SU-DHL-6 (cell line): ENCODE results near the gene TTC39B.

ENCODE experiments used
- H2AFZ ChIP-seq: fragments of 200-600 bp; sonication (generic); 2 replicates; pipeline ENCODE4 v1.6.1; 2014; ENCODE audit warnings: low read depth, mild to moderate bottlenecking, moderate library complexity, mixed read lengths, antibody characterized with exemption, low read length; ENCODE audit not compliant: severe bottlenecking
- H3F3A ChIP-seq: fragments of 200-600 bp; shearing (Covaris generic); 2 replicates; pipeline ENCODE4 v1.6.0; 2016; ENCODE audit warnings: antibody characterized with exemption, mild to moderate bottlenecking; ENCODE audit not compliant: insufficient read depth
- H3K27ac ChIP-seq: fragments of 200-600 bp; sonication (generic); 2 replicates; pipeline ENCODE4 v1.5.1; 2016; ENCODE audit warnings: low read depth, mild to moderate bottlenecking, low read length, moderate library complexity, mixed read lengths
- H3K27me3 ChIP-seq: fragments of 200-600 bp; sonication (generic), shearing (Covaris generic); 2 replicates; pipeline ENCODE4 v1.6.0; 2014; ENCODE audit warnings: mild to moderate bottlenecking, low read length
- H3K36me3 ChIP-seq: fragments of 200-600 bp; sonication (generic); 2 replicates; pipeline ENCODE4 v1.6.1; 2014; ENCODE audit warnings: mild to moderate bottlenecking, low read length, mixed read lengths
- H3K4me2 ChIP-seq: fragments of 300-600, 200-600 bp; shearing (Covaris generic), sonication (generic); 2 replicates; pipeline ENCODE4 v1.6.0; 2014; ENCODE audit warnings: low read length, low read depth, mild to moderate bottlenecking; ENCODE audit not compliant: poor library complexity, severe bottlenecking
- H3K4me3 ChIP-seq: fragments of 200-600 bp; sonication (generic); 2 replicates; pipeline ENCODE4 v1.5.1; 2014; ENCODE audit warnings: antibody characterized with exemption, low read length, mild to moderate bottlenecking, mixed read lengths; ENCODE audit not compliant: insufficient read depth, poor library complexity, severe bottlenecking
- H3K79me2 ChIP-seq: fragments of 200-600 bp; sonication (generic); 2 replicates; pipeline ENCODE4 v1.6.1; 2014; ENCODE audit warnings: mild to moderate bottlenecking, low read length, moderate library complexity; ENCODE audit not compliant: insufficient read depth
- H3K9ac ChIP-seq: fragments of 200-600 bp; sonication (generic); 2 replicates; pipeline ENCODE4 v1.7.0; 2014; ENCODE audit warnings: mild to moderate bottlenecking, low read length
- H3K9me2 ChIP-seq: fragments of 200-600 bp; sonication (generic); replicated peaks from 2 replicates; pipeline ENCODE4 v1.6.1; 2014; ENCODE audit warnings: low read length; ENCODE audit not compliant: insufficient read depth
- H3K9me3 ChIP-seq: fragments of 200-600 bp; sonication (generic); 2 replicates; pipeline ENCODE4 v1.6.1; 2014; ENCODE audit warnings: low read length, mixed read lengths; ENCODE audit not compliant: insufficient read depth
- H4K20me1 ChIP-seq: fragments of 200-600 bp; sonication (generic); 2 replicates; pipeline ENCODE4 v1.6.1; 2014; ENCODE audit warnings: low read depth, mild to moderate bottlenecking, antibody characterized with exemption, low read length, moderate library complexity, mixed read lengths
- EZH2phosphoT487 ChIP-seq: fragments of 200-600 bp; sonication (generic), shearing (Covaris generic); conservative IDR thresholded peaks from 2 replicates; pipeline ENCODE4 v1.6.1; 2018; ENCODE audit warnings: mild to moderate bottlenecking, antibody characterized with exemption, low read length, moderate library complexity, mixed read lengths
- TF ChIP-seq, protein P1 (sequence below): fragments of 200-600 bp; sonication (generic); IDR thresholded peaks from one replicate; pipeline ENCODE4 v1.5.1; 2017; ENCODE audit warnings: antibody characterized with exemption, mild to moderate bottlenecking, low read length, moderate library complexity; ENCODE audit not compliant: insufficient read depth, poor library complexity, severe bottlenecking

Gene TTC39B

GRCh38 chr9:15146268-15146700 lies 160.7 kb downstream of the TTC39B start:
- Histone ChIP-seq H2AFZ (no peak overlapping the region), H3K4me2 (no peak overlapping the region), H3K9ac (no peak overlapping the region), H3K9me3 (no peaks in the 10 kb centered on the region), H3F3A (no peaks in the 10 kb centered on the region), H3K79me2 (no peaks in the 10 kb centered on the region), H4K20me1 (no peaks in the 10 kb centered on the region), H3K36me3 (no peaks in the 10 kb centered on the region), H3K4me3 (no peak overlapping the region), H3K9me2 (no peaks in the 10 kb centered on the region), H3K27ac (no peak overlapping the region), H3K27me3 (no peaks in the 10 kb centered on the region)
- TF ChIP-seq EZH2phosphoT487, result no peak
- TF ChIP-seq, protein P1, sequence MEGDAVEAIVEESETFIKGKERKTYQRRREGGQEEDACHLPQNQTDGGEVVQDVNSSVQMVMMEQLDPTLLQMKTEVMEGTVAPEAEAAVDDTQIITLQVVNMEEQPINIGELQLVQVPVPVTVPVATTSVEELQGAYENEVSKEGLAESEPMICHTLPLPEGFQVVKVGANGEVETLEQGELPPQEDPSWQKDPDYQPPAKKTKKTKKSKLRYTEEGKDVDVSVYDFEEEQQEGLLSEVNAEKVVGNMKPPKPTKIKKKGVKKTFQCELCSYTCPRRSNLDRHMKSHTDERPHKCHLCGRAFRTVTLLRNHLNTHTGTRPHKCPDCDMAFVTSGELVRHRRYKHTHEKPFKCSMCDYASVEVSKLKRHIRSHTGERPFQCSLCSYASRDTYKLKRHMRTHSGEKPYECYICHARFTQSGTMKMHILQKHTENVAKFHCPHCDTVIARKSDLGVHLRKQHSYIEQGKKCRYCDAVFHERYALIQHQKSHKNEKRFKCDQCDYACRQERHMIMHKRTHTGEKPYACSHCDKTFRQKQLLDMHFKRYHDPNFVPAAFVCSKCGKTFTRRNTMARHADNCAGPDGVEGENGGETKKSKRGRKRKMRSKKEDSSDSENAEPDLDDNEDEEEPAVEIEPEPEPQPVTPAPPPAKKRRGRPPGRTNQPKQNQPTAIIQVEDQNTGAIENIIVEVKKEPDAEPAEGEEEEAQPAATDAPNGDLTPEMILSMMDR, result no peak

- no peaks in the 10 kb centered on the region for H3K36me3 ChIP-seq
- H2AFZ ChIP-seq, result no peak overlapping the region
- TF ChIP-seq, protein P1, result no peak
- no peak for TF ChIP-seq EZH2phosphoT487
- no peaks in the 10 kb centered on the region for H4K20me1 ChIP-seq
- H3K9me2 ChIP-seq, result no peaks in the 10 kb centered on the region
- H3F3A ChIP-seq, result no peaks in the 10 kb centered on the region
- H3K4me2 ChIP-seq, result no peak overlapping the region
- H3K4me3 ChIP-seq, result no peak overlapping the region
- no peaks in the 10 kb centered on the region for H3K9me3 ChIP-seq
- no peak overlapping the region for H3K27ac ChIP-seq
- H3K79me2 ChIP-seq, result no peaks in the 10 kb centered on the region
- no peak overlapping the region for H3K9ac ChIP-seq
- no peaks in the 10 kb centered on the region for H3K27me3 ChIP-seq
Observed at GRCh38 chr9:15144622-15145061, 162.4 kb downstream of the TTC39B start.

- Histone ChIP-seq H3F3A (no peaks in the 10 kb centered on the region), H3K4me3 (no peak overlapping the region), H3K36me3 (no peaks in the 10 kb centered on the region), H4K20me1 (no peaks in the 10 kb centered on the region), H3K9me3 (no peaks in the 10 kb centered on the region), H3K4me2 (no peak overlapping the region), H3K79me2 (no peaks in the 10 kb centered on the region), H3K9ac (no peak overlapping the region), H2AFZ (no peak overlapping the region), H3K9me2 (no peaks in the 10 kb centered on the region), H3K27ac (no peak overlapping the region), H3K27me3 (no peaks in the 10 kb centered on the region)
- no peak for TF ChIP-seq EZH2phosphoT487
- TF ChIP-seq, protein P1, result peak; percentile 68
Observed at GRCh38 chr9:15142878-15143534, 164.0 kb downstream of the TTC39B start.
